Activated T-cell treated with anti-CD3 and anti-CD28 coated beads, Interleukin-2, amount 50 U/mL, for 1 hour (primary cell): ENCODE measurements around the gene CAMK2N1.

Source experiments
- DNase-seq: peaks from one replicate; pipeline ENCODE4 v3.0.0-alpha.2; 2020

The CAMK2N1 gene

DNA sequence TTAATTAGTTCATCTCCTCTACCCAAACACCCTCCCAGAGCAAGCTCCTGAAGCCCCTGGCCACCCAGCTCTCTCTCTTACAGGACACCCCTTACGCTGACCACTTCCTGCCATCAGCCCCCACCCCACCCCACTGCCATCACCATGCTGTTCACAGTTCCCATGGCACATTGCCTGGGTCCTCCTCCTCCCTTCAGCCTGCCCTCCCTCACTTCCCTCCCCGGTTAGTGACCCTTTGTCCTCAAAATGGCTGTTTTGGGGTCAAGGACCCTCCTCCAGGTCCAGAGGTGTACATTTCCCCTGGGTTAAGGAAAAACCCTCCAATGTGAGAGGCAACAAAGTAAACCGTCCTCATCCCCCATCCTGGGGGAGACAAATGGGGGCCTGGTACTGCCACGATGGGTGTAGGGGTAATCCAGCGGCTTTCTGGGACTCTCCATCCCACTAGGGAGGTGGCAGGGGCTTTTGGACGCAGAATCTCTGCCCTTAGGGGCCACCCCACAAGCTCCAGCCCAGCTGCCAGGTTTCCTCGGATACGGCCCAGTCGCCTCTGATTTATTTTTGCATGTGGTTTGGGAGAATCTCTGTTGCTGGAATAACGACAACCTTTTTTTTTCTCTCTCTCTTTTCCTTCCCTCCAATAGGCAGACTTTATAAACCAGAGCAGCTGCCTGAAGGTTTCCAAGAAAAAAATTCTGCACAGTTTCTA is 8.5 kb downstream of the CAMK2N1 start:
- DNase-seq: no peak

- DNase-seq: no peak
Observed at GRCh38 chr1:20476265-20477038, 9.6 kb downstream of the CAMK2N1 start.

DNA sequence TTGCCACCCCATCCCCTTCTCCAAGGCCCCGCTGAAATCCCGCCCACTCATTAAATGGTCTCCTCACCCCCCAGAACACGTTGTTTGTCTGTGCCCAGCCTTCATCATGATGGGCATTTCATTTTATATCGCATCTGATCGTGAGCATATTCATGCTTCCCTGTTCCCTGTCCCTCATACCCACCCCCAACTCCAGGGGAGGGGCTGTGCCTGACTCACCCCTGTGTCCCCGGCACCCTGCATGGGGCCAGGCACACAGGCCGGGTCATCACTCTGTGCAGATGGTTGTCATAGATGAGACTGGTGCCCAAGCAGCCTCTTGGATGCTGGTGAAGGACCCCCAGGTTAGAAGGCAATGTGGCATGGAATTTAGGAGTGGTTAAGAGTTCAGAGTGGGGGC is 11.0 kb downstream of the CAMK2N1 start:
- no peak for DNase-seq

- DNase-seq: no peak
Observed at GRCh38 chr1:20474333-20474975, 11.6 kb downstream of the CAMK2N1 start.

- DNase-seq: no peak
Observed at GRCh38 chr1:20473894-20474293, 12.1 kb downstream of the CAMK2N1 start.

DNA sequence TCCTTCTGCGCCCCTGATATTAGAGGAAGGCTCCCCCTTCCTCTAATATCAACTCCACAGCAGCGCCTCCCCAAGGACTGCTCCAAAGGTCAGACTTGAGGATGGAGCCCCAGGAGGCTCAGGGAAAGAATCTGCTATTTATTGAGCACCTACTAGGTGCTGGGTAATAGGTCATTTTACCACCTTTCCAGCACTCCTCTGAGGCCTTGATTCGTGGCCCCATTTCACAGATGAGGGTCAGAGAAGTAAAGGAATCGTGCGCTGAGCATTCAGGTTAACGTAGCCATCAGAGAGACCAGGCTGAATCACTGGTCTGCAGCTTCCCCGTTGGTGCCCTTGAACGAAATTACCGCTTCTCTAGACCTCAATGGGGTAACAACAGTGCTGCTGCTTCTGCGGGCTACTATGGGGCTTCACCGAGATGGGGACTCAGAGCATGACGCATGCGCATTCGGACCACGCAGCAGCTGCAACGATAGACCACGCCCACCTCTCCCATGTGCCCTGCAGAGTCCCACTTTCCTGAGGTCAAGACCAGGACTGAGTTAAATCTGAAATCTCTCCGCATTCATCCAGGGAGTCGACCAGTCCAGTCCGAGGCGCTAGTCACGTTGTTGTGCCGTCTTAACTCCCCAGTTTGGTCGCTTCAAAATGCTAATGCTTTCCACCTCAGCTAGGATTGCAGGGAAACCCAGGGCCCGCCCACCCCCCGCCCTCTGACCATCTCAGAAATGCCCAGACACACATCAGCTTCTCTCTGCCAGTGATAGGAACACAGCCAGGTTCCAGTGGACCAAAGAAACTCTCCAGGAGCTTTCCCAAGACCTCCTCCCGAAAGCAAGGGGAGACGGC is 12.9 kb downstream of the CAMK2N1 start:
- DNase-seq: no peak

- DNase-seq: no peak
Observed at GRCh38 chr1:20472121-20472520, 13.9 kb downstream of the CAMK2N1 start.

DNA sequence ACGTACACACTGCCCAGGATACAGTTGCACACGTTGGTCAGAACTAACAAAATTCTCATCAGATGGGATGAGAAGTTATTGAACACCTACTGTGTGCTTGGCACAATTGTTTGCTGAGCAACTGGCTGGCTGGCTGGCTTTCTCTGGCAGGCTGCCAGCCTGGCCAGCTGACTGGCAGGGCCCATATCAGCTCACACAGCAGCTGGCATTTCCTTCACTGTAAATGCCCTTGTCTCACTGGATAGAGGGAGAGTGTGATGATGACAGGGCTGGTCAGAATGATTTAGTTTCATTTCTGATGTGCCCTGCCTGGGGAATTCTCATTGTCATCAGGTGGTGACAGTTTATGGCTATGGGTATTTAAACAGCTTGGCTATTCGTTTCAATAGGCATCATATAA is 15.8 kb downstream of the CAMK2N1 start:
- DNase-seq: no peak

GRCh38 chr1:20469406-20470076 is 16.5 kb downstream of the CAMK2N1 start:
- DNase-seq: no peak

- no peak for DNase-seq
Observed at GRCh38 chr1:20466273-20466672, 19.7 kb downstream of the CAMK2N1 start.

GRCh38 chr1:20465187-20465586 is 20.8 kb downstream of the CAMK2N1 start:
- no peak for DNase-seq

DNA sequence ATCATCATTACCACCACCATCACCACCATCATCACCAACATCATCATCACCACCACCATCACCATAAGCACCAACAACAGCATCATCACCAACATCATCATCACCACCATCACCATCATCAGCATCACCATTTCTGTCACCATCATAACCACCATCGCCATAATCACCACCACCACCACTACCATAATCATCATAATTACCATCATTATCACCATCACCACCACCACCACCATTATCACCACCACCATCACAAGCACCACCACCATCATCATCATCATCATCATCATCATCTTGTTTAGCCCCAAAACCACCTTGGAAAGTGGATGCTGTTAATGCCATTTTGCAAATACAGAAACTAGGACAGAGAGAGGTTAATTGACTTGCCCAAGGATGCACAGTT is 22.5 kb downstream of the CAMK2N1 start:
- no peak for DNase-seq

GRCh38 chr1:20462397-20462796 is 23.6 kb downstream of the CAMK2N1 start:
- no peak for DNase-seq

DNA sequence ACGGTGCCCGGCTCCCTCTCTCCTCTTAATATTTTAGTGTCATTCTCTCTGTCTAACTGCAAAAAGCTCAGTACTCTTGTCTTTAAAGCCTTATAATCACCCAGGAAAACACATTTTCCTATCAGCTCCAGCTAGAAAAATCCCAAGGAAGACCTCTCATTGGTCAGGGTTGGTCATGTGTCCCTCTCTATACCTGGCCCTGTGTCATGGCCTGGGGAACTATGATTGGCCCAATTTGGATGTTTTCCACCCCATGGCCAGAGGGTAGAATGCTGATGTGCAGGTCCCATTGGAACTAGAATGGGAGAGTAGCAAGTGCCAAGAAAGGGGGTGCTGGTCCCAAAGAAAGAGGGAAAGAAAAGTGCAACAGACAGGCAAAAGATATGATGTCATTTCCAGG is 27.3 kb downstream of the CAMK2N1 start:
- no peak for DNase-seq

DNA sequence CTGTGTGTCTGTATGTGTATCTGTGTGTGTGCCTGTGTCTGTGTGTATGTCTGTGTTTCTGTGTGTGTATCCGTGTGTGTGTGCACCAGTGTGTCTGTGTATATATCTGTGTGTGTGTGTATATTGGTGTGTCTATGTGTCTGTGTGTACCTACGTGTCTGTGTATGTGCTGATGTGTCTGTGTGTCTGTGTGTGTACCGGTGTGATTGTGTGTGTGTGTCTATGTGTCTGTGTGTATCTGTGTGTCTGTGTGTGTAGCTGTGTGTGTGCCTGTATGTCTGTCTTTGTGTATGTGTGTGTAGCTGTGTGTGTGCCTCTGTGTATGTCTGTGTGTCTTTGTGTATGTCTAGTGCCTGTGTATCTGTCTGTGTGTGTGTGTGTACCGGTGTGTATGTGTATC is 32.0 kb downstream of the CAMK2N1 start:
- DNase-seq: no peak

DNA sequence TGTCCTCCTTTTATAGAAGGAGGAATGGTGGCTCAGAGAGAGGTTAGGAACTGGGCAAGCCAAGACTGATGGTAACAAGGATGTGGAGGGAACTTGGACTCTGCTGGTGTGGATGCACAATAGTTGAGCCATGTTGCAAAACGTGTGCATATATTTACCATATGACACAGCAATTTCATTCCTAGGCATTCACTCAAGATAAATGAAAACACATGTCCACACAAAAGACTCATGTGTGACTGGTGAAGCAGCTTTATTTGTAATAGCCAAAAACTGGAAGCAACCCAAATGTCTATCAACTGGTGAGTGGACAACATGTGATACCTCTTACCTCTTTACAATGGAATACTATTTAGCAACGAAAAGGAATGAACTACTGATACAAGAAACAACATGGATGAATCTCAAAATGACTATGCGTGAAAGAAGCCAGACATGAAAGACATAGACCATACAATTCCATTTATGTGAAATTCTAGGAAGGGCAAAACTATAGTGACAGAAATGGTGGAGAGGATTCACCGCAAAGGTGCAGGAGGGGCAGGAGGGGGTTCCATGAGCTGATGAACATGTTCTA is 36.2 kb downstream of the CAMK2N1 start:
- DNase-seq: no peak

DNA sequence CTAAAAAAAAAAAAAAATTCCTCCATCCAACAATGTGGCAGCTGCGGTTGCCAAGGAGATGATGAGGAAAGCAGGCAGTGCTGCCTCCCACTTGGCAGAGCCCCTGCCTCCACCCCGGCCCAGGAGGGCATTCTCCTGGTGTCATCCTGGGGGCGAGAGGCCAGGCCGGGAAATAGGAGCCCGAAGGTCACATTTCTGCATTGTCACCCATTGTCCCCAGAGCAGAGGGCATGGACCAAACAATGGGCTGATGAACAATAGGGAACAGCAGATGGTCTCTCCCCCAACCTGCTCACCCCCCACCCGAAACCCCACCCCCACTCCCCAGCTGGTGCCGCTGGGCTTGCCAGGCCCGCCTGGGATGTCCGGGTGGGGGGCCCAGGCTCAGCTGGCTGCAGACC is 37.3 kb downstream of the CAMK2N1 start:
- no peak for DNase-seq

GRCh38 chr1:20447794-20448193 is 38.2 kb downstream of the CAMK2N1 start:
- DNase-seq: no peak

- DNase-seq: no peak
Observed at GRCh38 chr1:20446796-20447195, 39.2 kb downstream of the CAMK2N1 start.

DNA sequence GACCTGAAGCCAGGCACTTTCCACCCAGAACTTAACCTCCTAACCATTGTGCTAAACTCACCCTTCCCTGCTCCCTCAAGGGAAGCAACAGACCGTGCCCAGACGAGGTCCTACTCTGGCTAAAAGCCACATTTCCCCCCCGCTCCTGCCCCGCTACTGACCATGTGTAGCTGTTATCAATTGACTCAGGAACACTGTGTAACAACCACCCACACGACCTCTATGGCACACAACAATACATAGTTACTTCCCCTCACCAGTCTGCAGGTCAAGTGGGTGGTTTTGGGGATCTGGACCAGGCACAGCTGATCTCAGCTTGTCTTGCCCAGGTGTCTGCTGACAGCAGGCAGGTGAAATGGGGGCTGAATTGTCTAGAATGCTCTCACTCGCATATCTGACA is 40.1 kb downstream of the CAMK2N1 start:
- no peak for DNase-seq

DNA sequence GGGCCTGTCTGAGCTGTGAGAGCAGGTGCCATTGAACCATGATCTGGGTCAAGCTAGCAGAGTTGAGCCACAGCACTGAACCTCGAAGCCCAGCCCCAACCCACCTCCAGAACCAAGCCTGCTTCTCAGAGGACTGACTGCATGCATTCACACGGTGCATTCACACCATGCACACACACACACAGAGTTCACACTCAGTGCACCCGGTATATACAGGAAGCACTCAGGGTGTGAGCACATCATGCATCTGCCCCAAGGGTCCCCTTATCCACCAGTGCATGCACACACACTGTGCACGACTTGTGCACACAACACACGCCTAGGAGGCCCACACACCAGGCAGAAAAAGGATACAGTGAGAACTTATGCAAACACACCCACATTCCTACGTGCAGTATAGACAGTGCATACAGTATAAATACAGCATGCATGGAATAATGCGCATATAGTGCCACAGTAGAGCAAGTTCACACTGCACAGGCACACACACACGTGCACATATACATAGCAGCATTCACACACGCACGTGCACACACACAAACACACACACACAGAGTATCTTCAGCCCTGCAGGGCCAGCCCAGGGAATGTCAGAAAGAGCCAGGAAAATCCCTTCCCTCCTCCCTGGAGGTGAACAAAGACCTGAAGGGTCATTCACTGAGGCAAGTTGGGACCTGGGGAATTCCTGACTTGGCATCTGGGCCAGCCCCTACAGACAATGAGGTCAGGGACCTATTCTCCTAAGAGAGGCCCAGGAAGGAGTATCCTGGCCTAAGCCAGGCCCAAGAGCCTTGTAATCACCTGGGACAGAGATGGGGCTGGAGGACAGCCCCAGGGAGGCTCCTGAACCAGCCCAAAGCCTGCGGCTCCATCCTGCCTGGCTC is 42.1 kb downstream of the CAMK2N1 start:
- no peak for DNase-seq
